Esophagus muscularis mucosa (tissue), 4 donors: ENCODE measurements around the gene ANO10. TPM values are rescaled to one million over a fixed set of nuclear protein-coding genes. Genes with fewer than 3 reads are reported as not detected.
"Not testable (repeated sequence)": the region's sequence is repeated elsewhere in the genome, so short reads cannot be mapped to it uniquely, and the experiment has no call there.

ENCODE experiments used
- DNase-seq: peaks from one replicate; pipeline ENCODE4 v3.0.0-alpha.2; 2017; ENCODE audit errors: extremely low spot score
- H3K27ac ChIP-seq, 4 donors: fragments of 200-600 bp; sonication (generic); replicated peaks in 1 of 4; 1 replicate in 3 of 4; 2 replicates in 1 of 4; pipeline ENCODE4 v1.5.1; 2016 to 2019; ENCODE audit warnings: mild to moderate bottlenecking in 1 of 4
- H3K27me3 ChIP-seq, 4 donors: fragments of 200-600 bp; sonication (generic); one replicate each; pipeline versions ENCODE4 v1.5.1 to v1.6.0; 2016 to 2019
- H3K36me3 ChIP-seq, 4 donors: fragments of 200-600 bp; sonication (generic); one replicate each; pipeline ENCODE4 v1.5.1; 2016 to 2019
- H3K4me1 ChIP-seq, 4 donors: fragments of 200-600 bp; sonication (generic); one replicate each; pipeline ENCODE4 v1.5.1; 2016 to 2019
- H3K4me3 ChIP-seq, 4 donors: fragments of 200-600 bp; sonication (generic); 1 replicate in 2 of 4; 2 replicates in 2 of 4; pipeline ENCODE4 v1.5.1; 2016 to 2019; ENCODE audit warnings: mild to moderate bottlenecking in 4 of 4, moderate library complexity in 1 of 4
- H3K9me3 ChIP-seq, 4 donors: fragments of 200-600 bp; sonication (generic); 1 replicate in 3 of 4; 2 replicates in 1 of 4; pipeline ENCODE4 v1.5.1; 2016 to 2019
- CTCF ChIP-seq, 3 experiments: fragments of 200-600 bp in 2 of 3; fragments of 450-650 bp in 1 of 3; sonication (generic) in 2 of 3; IDR thresholded peaks; one replicate each; pipeline ENCODE4 v1.5.1; 2017 to 2019; ENCODE audit warnings: antibody characterized with exemption in 3 of 3, mild to moderate bottlenecking in 2 of 3, moderate library complexity in 1 of 3
- EP300 ChIP-seq: sonication (generic); formaldehyde crosslinking; IDR thresholded peaks from one replicate; pipeline ENCODE4 v1.6.1; 2017; ENCODE audit warnings: antibody characterized with exemption
- POLR2A ChIP-seq: fragments of 450-650 bp; IDR thresholded peaks from one replicate; pipeline ENCODE4 v1.6.1; 2017; ENCODE audit warnings: antibody characterized with exemption, moderate library complexity, mild to moderate bottlenecking, low read depth
- POLR2AphosphoS5 ChIP-seq, 2 donors: sonication (generic); formaldehyde crosslinking; IDR thresholded peaks; one replicate each; pipeline ENCODE4 v1.6.1; 2017; ENCODE audit warnings: antibody characterized with exemption in 2 of 2
- WGBS: methylation state at CpG from one replicate; pipeline ENCODE4 v1.1.5; 2018; 5-methylcytosine and 5-hydroxymethylcytosine counted together
- intact Hi-C: fragments of 100-400 bp; cut with DNase I; formaldehyde crosslinking; loops from one replicate; pipeline ENCODE4 v1.15.1; 2023
- total RNA-seq, 4 donors: library from RNA; depleted of rRNA; stranded (reverse); fragments of >200 nt; gene quantifications; one replicate each; pipeline versions ENCODE4 v1.1.0 to v1.2.1, GENCODE V29; 2016

Gene ANO10
- total RNA-seq, 4 donors from 2014 or later = 19.2 to 26.2 (median 24.0) TPM

DNA sequence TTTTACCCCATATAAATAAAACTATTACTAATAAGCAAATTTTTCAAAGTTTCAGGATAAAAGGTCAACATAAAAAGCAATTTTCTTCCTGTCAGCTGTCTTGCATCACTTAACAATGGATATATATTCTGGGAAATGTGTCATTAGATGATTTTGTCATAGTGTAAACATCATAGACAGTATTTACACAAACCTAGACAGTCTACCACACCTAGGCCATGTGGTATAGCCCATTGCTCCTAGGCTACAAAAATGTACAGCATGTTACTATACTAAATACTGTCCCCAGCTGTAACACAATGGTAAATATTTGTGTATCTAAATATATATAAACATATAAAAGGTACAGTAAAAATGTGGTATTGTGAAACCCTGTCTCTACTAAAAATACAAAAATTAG is 156.7 kb downstream of the ANO10 start:
- no peaks in the 10 kb centered on the region for H3K27me3 ChIP-seq
- H3K4me1 ChIP-seq = peaks cover 0 to 7% (median 3%) of the 10 kb centered on the region in 4 donors
- H3K36me3 ChIP-seq = peaks cover 0 to 4% (median 0%) of the 10 kb centered on the region in 4 donors
- H3K9me3 ChIP-seq = no peaks in the 10 kb centered on the region
- TF ChIP-seq POLR2A (no peak), CTCF (IDR thresholded peaks at IDR 0.05) (no peak)
- no peak overlapping the region for H3K27ac ChIP-seq
- DNase-seq = no peak
- intact Hi-C loops = no loop called here
- H3K4me3 ChIP-seq = no peak overlapping the region

DNA sequence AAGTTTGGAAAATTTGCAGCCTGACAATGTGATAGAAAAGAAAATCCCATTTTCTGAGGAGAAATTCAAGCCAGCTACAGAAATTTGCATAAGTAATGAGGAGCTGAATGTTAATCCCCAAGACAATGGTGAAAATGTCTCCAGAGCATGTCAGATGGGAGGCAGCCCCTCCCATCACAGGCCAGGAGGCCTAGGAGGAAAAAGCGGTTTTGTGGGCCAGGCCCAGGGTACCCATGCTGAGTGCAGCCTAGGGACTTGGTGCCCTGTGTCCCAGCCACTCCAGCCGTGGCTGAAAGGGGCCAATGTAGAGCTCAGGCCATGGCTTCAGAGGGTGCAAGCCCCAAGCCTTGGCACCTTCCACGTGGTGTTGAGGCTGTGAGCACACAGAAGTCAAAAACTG is 159.2 kb downstream of the ANO10 start:
- H3K27ac ChIP-seq, H3K9me3 ChIP-seq, intact Hi-C loops, H3K4me3 ChIP-seq, H3K36me3 ChIP-seq, DNase-seq, H3K4me1 ChIP-seq, H3K27me3 ChIP-seq: not testable (repeated sequence)
- WGBS = 92% methylated on average over 3 of the region's 3 CpGs

DNA sequence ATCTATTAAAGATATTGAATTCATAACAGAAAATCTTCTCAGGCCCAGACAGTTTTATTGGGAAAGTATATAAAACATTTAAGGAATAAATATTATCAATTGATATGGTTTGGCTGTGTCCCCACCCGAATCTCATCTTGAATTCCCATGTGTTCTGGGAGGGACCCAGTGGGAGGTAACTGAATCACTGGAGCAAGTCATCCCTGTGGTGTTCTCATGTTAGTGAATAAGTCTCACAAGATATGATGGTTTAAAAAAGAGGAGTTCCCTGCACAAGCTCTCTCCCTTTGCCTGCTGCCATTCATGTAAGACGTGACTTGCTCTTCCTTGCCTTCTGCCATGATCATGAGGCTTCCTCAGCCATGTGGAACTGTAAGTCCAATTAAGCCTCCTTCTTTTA is 160.5 kb downstream of the ANO10 start:
- intact Hi-C loops = no loop called here
- TF ChIP-seq POLR2AphosphoS5 (IDR thresholded peaks at IDR 0.05) (no peak), POLR2A (no peak), CTCF (IDR thresholded peaks at IDR 0.05) (no peak), EP300 (no peak)
- no peak overlapping the region for H3K4me3 ChIP-seq
- peaks cover 0 to 4% (median 0%) of the 10 kb centered on the region in 4 donors for H3K36me3 ChIP-seq
- no peak for DNase-seq
- no peaks in the 10 kb centered on the region for H3K4me1 ChIP-seq
- no peaks in the 10 kb centered on the region for H3K27me3 ChIP-seq
- WGBS = 95% methylated on average over 2 of the region's 2 CpGs
- no peaks in the 10 kb centered on the region for H3K9me3 ChIP-seq
- no peak overlapping the region for H3K27ac ChIP-seq

DNA sequence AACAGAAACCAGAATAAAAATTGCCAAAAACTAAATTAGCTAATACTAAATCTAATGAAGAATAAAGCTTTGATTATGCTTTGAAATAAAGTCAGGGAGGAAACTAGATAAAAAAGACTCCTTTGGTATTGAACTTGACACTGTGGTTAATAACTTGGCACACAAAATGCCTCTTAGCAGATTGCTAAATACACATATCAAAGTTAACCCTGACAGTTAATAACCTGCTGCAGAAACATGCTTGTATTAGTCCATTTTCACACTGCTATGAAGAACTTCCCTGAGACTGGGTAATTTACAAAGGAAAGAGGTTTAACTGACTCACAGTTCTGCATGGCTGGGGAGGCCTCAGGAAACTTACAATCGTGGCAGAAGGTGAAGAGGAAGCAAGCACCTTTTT is 164.8 kb downstream of the ANO10 start:
- H3K36me3 ChIP-seq, intact Hi-C loops, H3K27me3 ChIP-seq, DNase-seq, H3K4me3 ChIP-seq, H3K9me3 ChIP-seq, H3K27ac ChIP-seq: not testable (repeated sequence)
- H3K4me1 ChIP-seq = peaks cover 0 to 11% (median 6%) of the 10 kb centered on the region in 4 donors
- WGBS = 53% methylated on average over 1 of the region's 1 CpG

DNA sequence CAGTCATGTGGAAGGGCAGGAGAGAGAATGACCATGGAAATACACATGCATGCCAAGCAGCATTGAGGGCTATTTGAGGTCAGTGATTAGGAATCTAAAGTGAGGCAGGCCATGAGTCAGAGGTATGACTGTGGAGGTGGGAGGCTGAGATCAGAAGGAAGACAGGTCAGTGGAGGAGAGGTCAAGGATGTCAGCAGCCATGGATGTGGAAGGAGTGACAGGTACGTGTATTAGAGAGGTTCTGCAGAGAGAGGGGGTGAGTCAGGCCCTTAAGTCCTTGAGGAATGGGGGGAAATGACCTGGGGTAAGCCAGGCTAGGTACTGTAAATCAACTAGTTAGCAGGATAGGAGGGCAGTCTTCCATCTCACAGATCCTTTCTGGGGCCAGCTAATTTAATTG is 166.6 kb downstream of the ANO10 start:
- Histone ChIP-seq H3K9me3 (no peaks in the 10 kb centered on the region), H3K27ac (no peak overlapping the region), H3K27me3 (no peaks in the 10 kb centered on the region), H3K36me3 (no peaks in the 10 kb centered on the region), H3K4me3 (no peak overlapping the region), H3K4me1 (peaks cover 0 to 11% (median 6%) of the 10 kb centered on the region in 4 donors)
- intact Hi-C loops = no loop called here
- TF ChIP-seq CTCF (IDR thresholded peaks at IDR 0.05) = no peak
- no peak for TF ChIP-seq EP300
- TF ChIP-seq POLR2AphosphoS5 (IDR thresholded peaks at IDR 0.05) = no peak
- TF ChIP-seq POLR2A = no peak
- DNase-seq = no peak
- 57% methylated on average over 1 of the region's 1 CpG for WGBS

- no peak overlapping the region for H3K4me3 ChIP-seq
- DNase-seq = no peak
- H3K4me1 ChIP-seq = peaks cover 0 to 11% (median 6%) of the 10 kb centered on the region in 4 donors
- 68% methylated on average over 1 of the region's 1 CpG for WGBS
- TF ChIP-seq POLR2A (no peak), EP300 (no peak)
- H3K9me3 ChIP-seq = no peaks in the 10 kb centered on the region
- intact Hi-C loops = no loop called here
- H3K36me3 ChIP-seq = no peaks in the 10 kb centered on the region
- H3K27ac ChIP-seq = no peak overlapping the region
- no peaks in the 10 kb centered on the region for H3K27me3 ChIP-seq
These were observed 167.8 kb downstream of the ANO10 start for GRCh38 chr3:43453981-43454380.
